ENCODE results near the gene RBMS3.

Gene RBMS3

DNA sequence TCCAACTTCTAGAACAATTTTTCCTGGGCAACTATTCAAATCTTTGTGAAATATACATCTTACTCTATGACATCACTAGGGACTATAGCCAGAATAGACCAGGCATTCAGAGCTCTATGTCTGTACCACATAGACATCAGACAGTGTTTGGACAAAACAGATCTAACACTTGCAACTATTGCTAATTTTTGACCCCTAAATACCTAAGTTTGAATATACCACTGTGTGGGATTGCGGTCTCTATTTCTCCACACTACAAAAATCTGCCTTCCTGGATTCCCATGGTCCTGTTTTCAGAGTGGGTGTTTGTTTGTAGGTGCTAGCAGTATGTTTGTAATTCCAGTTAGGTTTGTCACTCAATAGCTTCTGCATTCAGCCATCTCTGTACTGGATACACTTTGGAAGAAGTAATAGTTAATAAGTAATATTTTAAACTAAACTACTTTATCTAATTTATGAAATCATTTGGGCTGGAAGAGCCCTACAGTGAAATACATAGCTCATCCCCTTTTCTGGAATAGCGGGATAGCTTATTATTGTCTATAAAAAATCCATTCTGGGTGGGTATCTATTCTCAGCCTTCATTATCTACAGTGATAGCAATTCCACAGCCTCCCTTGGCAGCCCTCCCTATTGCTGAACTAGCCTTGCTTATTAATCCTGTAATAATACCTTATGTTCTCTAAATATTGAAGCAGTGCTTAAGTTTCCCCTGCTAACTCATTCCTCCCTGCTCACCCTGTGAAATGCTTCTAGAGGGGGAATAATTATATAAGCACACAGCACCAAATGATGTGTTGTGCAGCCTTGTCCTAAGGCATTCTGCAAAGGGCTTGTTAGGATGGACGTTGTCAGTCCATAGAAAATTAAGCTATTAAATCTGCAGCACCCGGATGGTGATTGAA lies 49.4 kb downstream of the RBMS3 start:
- no peaks in the 10 kb centered on the region for H3K36me3 ChIP-seq (ENCODE audit: control insufficient read depth, insufficient read depth, low read length)
- H3K9me3 ChIP-seq (ENCODE audit: control insufficient read depth, insufficient read depth, low read depth, low read length), result no peaks in the 10 kb centered on the region
- no peak overlapping the region for H3K27ac ChIP-seq (ENCODE audit: low read depth, low read length)
- H3K4me1 ChIP-seq (ENCODE audit: control insufficient read depth, insufficient read depth, low read length), result peaks cover 10% of the 10 kb centered on the region
- H3K9ac ChIP-seq (ENCODE audit: low read length), result no peak overlapping the region
- H3K4me3 ChIP-seq (ENCODE audit: low read depth, low read length), result no peak overlapping the region
- no peaks in the 10 kb centered on the region for H3K27me3 ChIP-seq (ENCODE audit: control insufficient read depth, insufficient read depth, low read length)

DNA sequence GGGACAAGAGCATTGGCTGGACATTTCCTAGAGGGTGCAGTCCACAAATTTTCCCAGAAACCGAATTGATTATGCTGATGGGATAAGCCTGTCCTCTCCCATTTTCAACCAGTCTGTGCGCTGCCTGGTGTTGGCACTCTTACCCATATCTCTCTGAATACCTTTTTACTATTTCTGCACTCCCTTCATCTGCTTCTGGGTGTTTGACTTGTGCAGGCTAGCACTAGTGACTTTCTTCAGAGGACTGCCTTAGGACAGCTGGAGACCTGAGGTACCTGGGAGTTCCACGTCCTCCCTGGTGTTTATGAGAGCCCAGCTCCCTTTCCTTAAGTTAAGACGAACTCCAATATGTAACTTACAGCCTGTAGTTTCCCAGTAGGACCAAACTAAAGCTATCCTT lies 50.2 kb downstream of the RBMS3 start:
- no peak overlapping the region for H3K4me3 ChIP-seq (ENCODE audit: low read depth, low read length)
- H3K36me3 ChIP-seq (ENCODE audit: control insufficient read depth, insufficient read depth, low read length), result no peaks in the 10 kb centered on the region
- no peak overlapping the region for H3K27ac ChIP-seq (ENCODE audit: low read depth, low read length)
- peaks cover 18% of the 10 kb centered on the region for H3K4me1 ChIP-seq (ENCODE audit: control insufficient read depth, insufficient read depth, low read length)
- H3K27me3 ChIP-seq (ENCODE audit: control insufficient read depth, insufficient read depth, low read length), result no peaks in the 10 kb centered on the region
- H3K9me3 ChIP-seq (ENCODE audit: control insufficient read depth, insufficient read depth, low read depth, low read length), result no peaks in the 10 kb centered on the region
- no peak overlapping the region for H3K9ac ChIP-seq (ENCODE audit: low read length)

DNA sequence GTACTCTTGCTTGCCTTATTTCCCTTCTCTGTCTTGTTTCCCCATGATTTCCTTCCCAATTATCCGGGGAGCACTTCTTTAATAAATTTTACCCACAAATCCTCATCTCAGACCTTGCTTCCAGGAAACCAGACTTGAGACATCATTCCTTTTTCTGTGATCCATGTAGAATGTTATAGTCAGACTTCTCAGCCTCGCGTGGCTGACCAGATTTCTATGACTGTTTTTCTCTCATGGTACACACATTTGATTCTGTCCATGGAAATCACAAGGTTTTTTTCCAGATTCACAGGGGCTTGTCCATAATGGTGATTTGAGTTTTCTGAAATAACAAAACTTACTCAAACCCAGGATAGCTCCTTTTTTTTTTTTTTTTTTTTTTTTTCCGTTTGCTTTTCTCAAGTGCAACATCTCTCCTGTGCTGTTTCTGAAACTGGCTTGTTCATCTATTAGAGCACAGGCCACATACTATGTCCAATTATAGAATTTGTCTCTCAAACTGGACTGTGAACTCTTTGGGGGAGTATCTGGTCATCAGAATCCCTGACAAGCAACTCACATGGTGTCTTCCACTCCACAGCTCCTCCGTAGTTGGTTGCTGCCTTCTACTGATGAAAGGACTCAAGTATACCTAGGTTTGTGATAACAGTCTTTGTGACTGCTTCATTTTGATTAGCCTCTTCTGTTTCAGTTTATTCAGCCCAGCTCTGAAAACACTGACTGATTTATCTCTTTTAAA lies 50.8 kb downstream of the RBMS3 start:
- H3K27ac ChIP-seq (ENCODE audit: low read depth, low read length), result no peak overlapping the region
- H3K36me3 ChIP-seq (ENCODE audit: control insufficient read depth, insufficient read depth, low read length), result no peaks in the 10 kb centered on the region
- H3K9me3 ChIP-seq (ENCODE audit: control insufficient read depth, insufficient read depth, low read depth, low read length), result no peaks in the 10 kb centered on the region
- no peak overlapping the region for H3K4me3 ChIP-seq (ENCODE audit: low read depth, low read length)
- H3K27me3 ChIP-seq (ENCODE audit: control insufficient read depth, insufficient read depth, low read length), result no peaks in the 10 kb centered on the region
- H3K4me1 ChIP-seq (ENCODE audit: control insufficient read depth, insufficient read depth, low read length), result peaks cover 19% of the 10 kb centered on the region
- H3K9ac ChIP-seq (ENCODE audit: low read length), result no peak overlapping the region

- Histone ChIP-seq H3K4me1 (ENCODE audit: control insufficient read depth, insufficient read depth, low read length) (peaks cover 19% of the 10 kb centered on the region), H3K27me3 (ENCODE audit: control insufficient read depth, insufficient read depth, low read length) (no peaks in the 10 kb centered on the region), H3K4me3 (ENCODE audit: low read depth, low read length) (no peak overlapping the region), H3K9ac (ENCODE audit: low read length) (no peak overlapping the region), H3K9me3 (ENCODE audit: control insufficient read depth, insufficient read depth, low read depth, low read length) (no peaks in the 10 kb centered on the region), H3K36me3 (ENCODE audit: control insufficient read depth, insufficient read depth, low read length) (no peaks in the 10 kb centered on the region), H3K27ac (ENCODE audit: low read depth, low read length) (no peak overlapping the region)
Measured at GRCh38 chr3:29332195-29332637, 51.3 kb downstream of the RBMS3 start.

DNA sequence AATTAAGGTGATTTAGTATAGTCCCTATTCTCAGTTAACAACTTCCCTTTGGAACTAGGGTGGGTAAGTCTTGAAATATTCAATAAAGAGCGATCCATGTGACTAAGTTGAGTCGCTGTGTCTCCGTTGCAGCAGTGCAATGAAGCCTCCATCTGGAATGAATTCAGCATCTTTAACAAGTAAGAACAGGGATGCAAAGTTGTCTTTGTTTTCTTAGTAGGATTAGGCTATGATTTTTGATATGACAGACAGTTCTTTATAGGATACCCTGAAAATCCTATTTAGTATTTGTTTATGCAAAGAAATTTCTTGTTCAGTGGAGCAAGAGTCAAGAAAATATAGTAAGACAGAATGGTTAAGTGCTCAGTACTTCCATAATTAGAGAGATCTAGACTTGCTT lies 52.7 kb downstream of the RBMS3 start:
- Histone ChIP-seq H3K27me3 (ENCODE audit: control insufficient read depth, insufficient read depth, low read length) (no peaks in the 10 kb centered on the region), H3K4me3 (ENCODE audit: low read depth, low read length) (no peak overlapping the region), H3K36me3 (ENCODE audit: control insufficient read depth, insufficient read depth, low read length) (no peaks in the 10 kb centered on the region), H3K4me1 (ENCODE audit: control insufficient read depth, insufficient read depth, low read length) (peaks cover 14% of the 10 kb centered on the region), H3K27ac (ENCODE audit: low read depth, low read length) (no peak overlapping the region), H3K9ac (ENCODE audit: low read length) (no peak overlapping the region), H3K9me3 (ENCODE audit: control insufficient read depth, insufficient read depth, low read depth, low read length) (no peaks in the 10 kb centered on the region)

GRCh38 chr3:29334706-29335105 lies 53.8 kb downstream of the RBMS3 start:
- no peaks in the 10 kb centered on the region for H3K27me3 ChIP-seq (ENCODE audit: control insufficient read depth, insufficient read depth, low read length)
- no peak overlapping the region for H3K27ac ChIP-seq (ENCODE audit: low read depth, low read length)
- H3K4me3 ChIP-seq (ENCODE audit: low read depth, low read length), result no peak overlapping the region
- H3K4me1 ChIP-seq (ENCODE audit: control insufficient read depth, insufficient read depth, low read length), result peaks cover 21% of the 10 kb centered on the region
- H3K9me3 ChIP-seq (ENCODE audit: control insufficient read depth, insufficient read depth, low read depth, low read length), result no peaks in the 10 kb centered on the region
- no peak overlapping the region for H3K9ac ChIP-seq (ENCODE audit: low read length)
- H3K36me3 ChIP-seq (ENCODE audit: control insufficient read depth, insufficient read depth, low read length), result no peaks in the 10 kb centered on the region

GRCh38 chr3:29335438-29335837 lies 54.6 kb downstream of the RBMS3 start:
- no peak overlapping the region for H3K27ac ChIP-seq (ENCODE audit: low read depth, low read length)
- H3K27me3 ChIP-seq (ENCODE audit: control insufficient read depth, insufficient read depth, low read length), result no peaks in the 10 kb centered on the region
- H3K36me3 ChIP-seq (ENCODE audit: control insufficient read depth, insufficient read depth, low read length), result no peaks in the 10 kb centered on the region
- H3K9me3 ChIP-seq (ENCODE audit: control insufficient read depth, insufficient read depth, low read depth, low read length), result no peaks in the 10 kb centered on the region
- H3K4me1 ChIP-seq (ENCODE audit: control insufficient read depth, insufficient read depth, low read length), result peaks cover 21% of the 10 kb centered on the region
- H3K9ac ChIP-seq (ENCODE audit: low read length), result no peak overlapping the region
- H3K4me3 ChIP-seq (ENCODE audit: low read depth, low read length), result no peak overlapping the region

DNA sequence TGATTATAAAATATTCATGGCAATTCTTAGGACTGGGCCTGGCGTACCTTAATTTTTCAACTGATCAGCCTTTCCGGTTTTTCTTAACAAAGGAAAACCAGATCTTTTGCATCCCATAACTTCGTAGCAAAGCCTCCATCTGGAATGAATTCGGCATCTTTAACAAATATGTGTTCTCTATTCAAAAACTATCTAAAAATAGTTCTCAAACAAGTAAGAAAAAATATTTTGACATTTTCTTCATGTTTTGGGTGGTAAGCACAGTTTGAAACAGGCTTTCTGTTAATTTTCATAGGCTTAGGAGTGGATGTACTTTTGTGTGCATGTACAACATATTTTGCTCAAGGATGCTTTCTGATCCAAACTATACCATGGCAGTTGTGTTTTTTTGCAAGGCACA lies 55.1 kb downstream of the RBMS3 start:
- H3K4me1 ChIP-seq (ENCODE audit: control insufficient read depth, insufficient read depth, low read length), result peaks cover 21% of the 10 kb centered on the region
- no peaks in the 10 kb centered on the region for H3K36me3 ChIP-seq (ENCODE audit: control insufficient read depth, insufficient read depth, low read length)
- H3K4me3 ChIP-seq (ENCODE audit: low read depth, low read length), result no peak overlapping the region
- H3K27me3 ChIP-seq (ENCODE audit: control insufficient read depth, insufficient read depth, low read length), result no peaks in the 10 kb centered on the region
- H3K9ac ChIP-seq (ENCODE audit: low read length), result no peak overlapping the region
- no peaks in the 10 kb centered on the region for H3K9me3 ChIP-seq (ENCODE audit: control insufficient read depth, insufficient read depth, low read depth, low read length)
- H3K27ac ChIP-seq (ENCODE audit: low read depth, low read length), result no peak overlapping the region

DNA sequence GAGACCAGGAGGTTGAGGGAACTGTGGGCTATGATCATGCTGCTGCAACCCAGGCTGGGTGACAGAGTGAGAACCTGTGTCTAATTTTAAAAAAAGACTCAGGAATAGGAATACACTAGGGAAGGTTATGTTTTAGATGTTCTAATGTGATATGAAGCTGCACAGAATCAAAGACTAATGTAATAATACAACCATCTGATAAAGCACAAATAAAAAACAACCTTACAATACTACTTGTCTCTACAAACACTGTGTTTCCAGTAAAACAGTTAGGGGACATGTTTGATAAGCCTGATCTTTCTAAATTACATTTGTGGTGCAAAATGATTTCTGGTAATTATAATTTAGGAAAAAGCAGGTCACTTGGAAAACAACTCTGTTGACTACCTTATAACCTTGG lies 56.7 kb downstream of the RBMS3 start:
- no peak overlapping the region for H3K27ac ChIP-seq (ENCODE audit: low read depth, low read length)
- H3K36me3 ChIP-seq (ENCODE audit: control insufficient read depth, insufficient read depth, low read length), result no peaks in the 10 kb centered on the region
- H3K4me1 ChIP-seq (ENCODE audit: control insufficient read depth, insufficient read depth, low read length), result peaks cover 21% of the 10 kb centered on the region
- no peaks in the 10 kb centered on the region for H3K9me3 ChIP-seq (ENCODE audit: control insufficient read depth, insufficient read depth, low read depth, low read length)
- H3K27me3 ChIP-seq (ENCODE audit: control insufficient read depth, insufficient read depth, low read length), result no peaks in the 10 kb centered on the region
- H3K9ac ChIP-seq (ENCODE audit: low read length), result no peak overlapping the region
- H3K4me3 ChIP-seq (ENCODE audit: low read depth, low read length), result no peak overlapping the region

DNA sequence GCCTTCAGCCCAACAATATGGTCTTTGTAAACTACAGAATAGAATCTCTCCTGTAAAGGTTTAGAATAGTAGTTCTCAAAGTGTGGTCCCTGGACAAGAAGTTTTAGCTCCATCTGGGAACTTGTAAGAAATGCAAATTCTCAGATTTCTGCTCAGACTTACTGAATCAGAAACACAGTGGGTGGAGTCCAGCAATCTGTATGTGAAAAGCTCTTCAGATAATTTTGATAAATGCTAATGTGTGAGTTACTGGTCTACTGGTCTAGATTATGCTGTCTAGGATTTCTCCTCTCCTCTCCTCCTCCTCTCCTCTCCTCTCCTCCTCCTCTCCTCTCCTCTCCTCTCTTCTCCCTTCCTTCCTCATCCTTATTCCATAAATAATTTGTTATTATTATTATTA lies 57.5 kb downstream of the RBMS3 start:
- Histone ChIP-seq H3K27ac (ENCODE audit: low read depth, low read length) (no peak overlapping the region), H3K9me3 (ENCODE audit: control insufficient read depth, insufficient read depth, low read depth, low read length) (no peaks in the 10 kb centered on the region), H3K36me3 (ENCODE audit: control insufficient read depth, insufficient read depth, low read length) (no peaks in the 10 kb centered on the region), H3K4me1 (ENCODE audit: control insufficient read depth, insufficient read depth, low read length) (peaks cover 21% of the 10 kb centered on the region), H3K27me3 (ENCODE audit: control insufficient read depth, insufficient read depth, low read length) (no peaks in the 10 kb centered on the region), H3K4me3 (ENCODE audit: low read depth, low read length) (no peak overlapping the region), H3K9ac (ENCODE audit: low read length) (no peak overlapping the region)
